Astrocyte of the spinal cord (primary cell): ENCODE data around the gene LRRC4C.
A peak's percentile ranks its signal among the peaks of the same experiment; 100 is the strongest.

Experiments
- DNase-seq: peaks from one replicate; pipeline ENCODE4 v3.0.0; 2011; ENCODE audit warnings: low read depth, low spot score
- H3K4me3 ChIP-seq: 2 replicates; pipeline ENCODE4 v1.5.1; 2011; ENCODE audit warnings: low read depth, mild to moderate bottlenecking, low read length, moderate library complexity
- in situ Hi-C: cut with HindIII; loops from 2 replicates; pipeline ENCODE4 v1.10.0; 2017; ENCODE audit warnings: low sequenced_read_pairs
- TF ChIP-seq, protein P1 (sequence below): IDR thresholded peaks from 2 replicates; pipeline ENCODE4 v1.5.1; 2012; ENCODE audit warnings: low read depth, mild to moderate bottlenecking, low read length, inconsistent platforms

The LRRC4C gene

DNA sequence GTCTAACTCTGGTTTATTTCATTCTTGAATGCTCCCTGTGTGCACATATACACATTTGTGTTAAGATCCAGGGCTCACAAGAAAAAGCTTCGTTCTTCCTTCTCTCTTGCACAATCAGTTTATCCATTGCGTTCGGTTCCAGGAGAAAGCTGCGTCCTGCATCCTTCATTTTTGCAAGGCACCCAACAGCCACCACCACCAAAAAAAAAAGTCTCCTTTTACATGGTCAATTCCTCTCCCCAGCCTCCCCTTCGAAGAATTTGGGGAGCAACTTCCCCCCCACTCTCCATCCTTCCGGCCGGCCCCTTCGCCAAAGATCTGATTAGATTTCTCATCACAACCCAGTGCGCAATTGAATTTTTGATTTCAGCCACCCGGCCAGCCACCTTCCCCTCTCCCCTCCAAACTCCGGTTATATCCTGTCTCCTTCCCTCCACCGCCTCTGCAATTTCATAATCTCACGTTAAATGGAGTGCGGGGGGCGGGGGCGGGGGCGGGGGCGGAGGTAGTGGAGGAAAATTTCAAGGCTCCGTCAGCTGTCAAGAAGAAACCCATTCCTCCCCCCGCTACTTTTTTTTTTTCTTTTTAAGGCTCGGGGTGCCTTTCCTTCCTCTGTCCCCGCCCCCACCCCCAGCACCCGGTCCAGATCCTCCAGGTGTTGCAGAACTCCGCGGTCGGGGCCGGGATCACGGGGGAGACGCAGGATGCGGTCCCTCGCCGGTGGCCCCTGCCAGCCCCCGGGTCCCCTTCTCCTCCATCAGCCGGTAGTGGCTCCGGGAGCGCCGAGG is 1166.5 kb downstream of the LRRC4C start:
- H3K4me3 ChIP-seq, result peak overlapping the region; percentile 69
- in situ Hi-C loops, result no loop called here
- DNase-seq, result no peak
- TF ChIP-seq, protein P1, sequence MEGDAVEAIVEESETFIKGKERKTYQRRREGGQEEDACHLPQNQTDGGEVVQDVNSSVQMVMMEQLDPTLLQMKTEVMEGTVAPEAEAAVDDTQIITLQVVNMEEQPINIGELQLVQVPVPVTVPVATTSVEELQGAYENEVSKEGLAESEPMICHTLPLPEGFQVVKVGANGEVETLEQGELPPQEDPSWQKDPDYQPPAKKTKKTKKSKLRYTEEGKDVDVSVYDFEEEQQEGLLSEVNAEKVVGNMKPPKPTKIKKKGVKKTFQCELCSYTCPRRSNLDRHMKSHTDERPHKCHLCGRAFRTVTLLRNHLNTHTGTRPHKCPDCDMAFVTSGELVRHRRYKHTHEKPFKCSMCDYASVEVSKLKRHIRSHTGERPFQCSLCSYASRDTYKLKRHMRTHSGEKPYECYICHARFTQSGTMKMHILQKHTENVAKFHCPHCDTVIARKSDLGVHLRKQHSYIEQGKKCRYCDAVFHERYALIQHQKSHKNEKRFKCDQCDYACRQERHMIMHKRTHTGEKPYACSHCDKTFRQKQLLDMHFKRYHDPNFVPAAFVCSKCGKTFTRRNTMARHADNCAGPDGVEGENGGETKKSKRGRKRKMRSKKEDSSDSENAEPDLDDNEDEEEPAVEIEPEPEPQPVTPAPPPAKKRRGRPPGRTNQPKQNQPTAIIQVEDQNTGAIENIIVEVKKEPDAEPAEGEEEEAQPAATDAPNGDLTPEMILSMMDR, result no peak

DNA sequence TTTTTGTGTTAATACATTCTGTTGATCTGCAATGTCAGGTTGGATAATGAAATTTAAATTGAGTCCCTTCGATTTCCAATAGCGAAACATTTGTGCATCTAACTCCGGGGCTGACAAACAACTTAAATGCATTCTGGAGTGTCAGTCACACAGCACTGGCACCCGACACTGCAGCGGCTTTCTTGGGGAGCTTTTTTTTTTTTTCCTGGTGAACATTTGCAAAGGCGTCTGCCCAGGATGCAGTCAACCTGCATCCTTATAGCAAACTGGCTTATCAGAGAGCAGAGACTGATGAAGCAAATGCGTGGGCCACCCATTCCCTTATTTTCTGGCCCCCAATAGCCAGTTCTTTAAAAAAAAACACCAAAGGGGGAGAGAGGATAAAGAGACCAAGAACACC is 1167.7 kb downstream of the LRRC4C start:
- TF ChIP-seq, protein P1, result no peak
- in situ Hi-C loops, result no loop called here

DNA sequence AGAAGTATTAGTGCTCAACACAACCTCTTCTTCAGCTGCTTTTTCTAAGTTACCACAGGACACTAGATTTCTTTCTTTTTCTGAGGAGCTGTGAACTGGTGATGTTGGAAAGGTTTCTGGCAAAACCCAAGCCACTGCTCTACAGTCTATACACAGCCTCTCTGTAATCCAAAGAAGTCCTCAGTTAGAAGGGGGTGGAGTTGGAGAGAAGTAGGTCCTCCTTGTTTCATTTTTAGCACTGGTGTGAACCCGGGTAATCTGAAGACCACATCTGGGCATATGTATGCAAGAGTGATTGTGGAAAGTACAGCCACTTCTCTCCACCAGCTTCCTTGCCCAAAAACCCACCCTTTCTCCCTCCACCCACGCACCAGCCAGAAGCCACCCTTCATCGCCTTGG is 1168.1 kb downstream of the LRRC4C start:
- TF ChIP-seq, protein P1, result no peak
- H3K4me3 ChIP-seq, result peak overlapping the region; percentile 69
- in situ Hi-C loops, result no loop called here
- no peak for DNase-seq

More for the DNA sequence above, 1167.7 kb downstream of the LRRC4C start:
- peak overlapping the region; percentile 69 for H3K4me3 ChIP-seq
- DNase-seq, result no peak

DNA sequence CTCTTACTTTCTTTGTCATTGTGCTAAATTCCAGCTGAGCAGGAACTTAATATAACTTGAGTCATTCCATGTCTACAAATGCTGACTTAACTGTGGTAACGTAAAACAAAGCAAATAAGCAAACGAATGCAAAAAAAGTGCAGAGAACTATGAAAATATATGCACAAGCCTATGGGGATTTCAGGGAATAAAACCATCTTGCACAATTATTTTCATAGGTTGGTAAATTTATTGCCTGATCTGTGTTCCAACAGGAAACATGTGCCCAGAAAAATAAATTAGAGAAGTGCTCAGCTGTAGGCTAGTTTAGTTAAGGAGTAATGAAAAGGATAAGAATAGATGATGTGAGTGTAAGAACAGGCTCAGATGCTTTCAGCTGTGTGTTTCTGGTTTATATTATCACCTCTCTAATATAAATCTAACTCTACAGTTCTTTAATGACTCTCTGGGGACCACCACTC is 1169.3 kb downstream of the LRRC4C start:
- in situ Hi-C loops, result no loop called here
- peak overlapping the region; percentile 1 for H3K4me3 ChIP-seq
- TF ChIP-seq, protein P1, result no peak
- peak; percentile 64 for DNase-seq

DNA sequence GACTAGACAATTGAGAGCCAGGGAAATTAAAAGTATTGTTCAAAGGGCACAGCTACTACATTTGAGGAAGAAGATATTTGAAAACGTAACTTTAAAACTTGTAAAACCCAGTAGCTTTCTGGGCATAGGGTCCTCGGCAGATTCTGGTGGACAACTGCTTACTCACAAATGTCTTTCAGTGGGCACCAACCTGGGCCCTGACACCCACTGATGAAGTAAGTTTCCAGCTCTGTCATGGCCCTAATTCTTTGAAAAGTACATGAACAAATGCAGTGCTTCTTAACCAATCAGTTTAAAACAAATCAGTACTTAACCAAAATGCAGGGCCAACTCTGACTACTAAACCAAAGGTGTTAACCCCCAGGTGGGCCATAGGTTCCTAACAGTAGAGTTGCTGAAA is 1170.1 kb downstream of the LRRC4C start:
- TF ChIP-seq, protein P1, result no peak
- in situ Hi-C loops, result no loop called here
- no peak for DNase-seq
- no peak overlapping the region for H3K4me3 ChIP-seq

DNA sequence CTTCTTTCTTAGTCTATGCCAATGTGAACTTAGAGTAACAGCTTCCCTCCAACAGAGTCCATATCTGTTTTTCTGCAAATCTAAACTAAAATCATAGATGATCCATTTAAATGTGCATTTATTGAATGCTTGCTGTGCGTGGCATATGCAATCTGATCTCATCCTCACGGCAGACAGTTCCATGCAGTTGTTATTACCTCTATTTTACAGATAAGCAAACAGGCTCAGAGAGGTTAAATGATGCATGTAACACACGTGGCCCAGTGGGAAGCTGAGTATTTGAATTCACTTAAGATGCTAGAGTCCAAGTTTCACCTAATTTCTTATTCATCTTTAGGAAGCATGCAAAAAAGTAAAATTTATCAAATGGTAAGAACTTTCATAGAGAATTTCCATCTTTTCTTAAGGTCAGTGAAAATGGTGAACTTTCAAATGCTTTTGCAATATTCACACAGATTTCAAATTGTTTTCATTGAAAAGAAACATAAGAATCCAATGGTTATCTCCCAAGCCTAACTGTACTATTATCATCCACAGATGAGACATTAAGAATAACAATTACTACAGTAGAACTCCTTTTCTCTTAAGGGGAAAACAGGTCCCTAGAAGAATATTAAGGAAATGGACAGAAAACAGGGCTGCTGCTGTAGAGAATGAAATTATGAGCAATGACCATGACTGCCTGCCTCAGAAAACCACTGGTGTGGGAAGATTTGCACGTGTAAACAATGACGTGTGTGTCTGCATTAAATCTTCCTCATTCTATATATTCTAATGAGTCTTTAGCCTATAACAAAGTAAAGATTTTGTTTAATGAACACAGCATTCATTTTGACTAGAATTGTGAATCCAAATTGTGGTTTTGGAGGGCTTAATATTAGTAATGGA is 1171.3 kb downstream of the LRRC4C start:
- no peak overlapping the region for H3K4me3 ChIP-seq
- in situ Hi-C loops, result no loop called here
- no peak for DNase-seq

More for the DNA sequence above, 1171.3 kb downstream of the LRRC4C start:
- TF ChIP-seq, protein P1, result no peak
